ENCODE measurements around the gene RNF111.
"Not testable (repeated sequence)": the region's sequence is repeated elsewhere in the genome, so short reads cannot be mapped to it uniquely, and the experiment has no call there.

RNF111 gene

GRCh38 chr15:59063042-59063441, 75.6 kb downstream of the RNF111 start:
- no peak for DNase-seq

DNA sequence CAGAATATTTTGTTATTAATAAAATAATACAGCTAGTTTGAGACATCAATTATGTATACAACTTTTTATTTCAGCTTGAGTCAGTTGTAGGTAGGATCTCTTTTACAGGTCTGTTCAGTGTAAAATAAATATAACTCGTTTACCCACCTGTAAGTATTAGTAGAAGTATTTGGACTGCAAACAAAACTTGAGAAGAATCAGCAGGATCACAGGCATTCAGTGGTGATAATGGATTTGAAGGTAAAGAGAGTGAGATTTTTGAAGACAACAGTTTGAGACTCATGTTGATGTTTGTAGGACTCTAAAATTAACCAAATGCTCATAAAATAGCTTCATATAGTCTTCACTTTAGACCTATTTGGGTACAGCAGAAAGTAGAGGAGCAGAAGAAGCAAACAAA, 82.0 kb downstream of the RNF111 start:
- DNase-seq: no peak

GRCh38 chr15:59074607-59075006, 87.1 kb downstream of the RNF111 start:
- DNase-seq: no peak

GRCh38 chr15:59087731-59088130, 100.3 kb downstream of the RNF111 start:
- DNase-seq: no peak

GRCh38 chr15:59094077-59094476, 106.6 kb downstream of the RNF111 start:
- no peak for DNase-seq

- no peak for DNase-seq
Measured at GRCh38 chr15:59096429-59096828, 109.0 kb downstream of the RNF111 start.

- no peak for DNase-seq
Measured at GRCh38 chr15:59099162-59099685, 111.8 kb downstream of the RNF111 start.

GRCh38 chr15:59104602-59104911, 117.1 kb downstream of the RNF111 start:
- DNase-seq: no peak

DNA sequence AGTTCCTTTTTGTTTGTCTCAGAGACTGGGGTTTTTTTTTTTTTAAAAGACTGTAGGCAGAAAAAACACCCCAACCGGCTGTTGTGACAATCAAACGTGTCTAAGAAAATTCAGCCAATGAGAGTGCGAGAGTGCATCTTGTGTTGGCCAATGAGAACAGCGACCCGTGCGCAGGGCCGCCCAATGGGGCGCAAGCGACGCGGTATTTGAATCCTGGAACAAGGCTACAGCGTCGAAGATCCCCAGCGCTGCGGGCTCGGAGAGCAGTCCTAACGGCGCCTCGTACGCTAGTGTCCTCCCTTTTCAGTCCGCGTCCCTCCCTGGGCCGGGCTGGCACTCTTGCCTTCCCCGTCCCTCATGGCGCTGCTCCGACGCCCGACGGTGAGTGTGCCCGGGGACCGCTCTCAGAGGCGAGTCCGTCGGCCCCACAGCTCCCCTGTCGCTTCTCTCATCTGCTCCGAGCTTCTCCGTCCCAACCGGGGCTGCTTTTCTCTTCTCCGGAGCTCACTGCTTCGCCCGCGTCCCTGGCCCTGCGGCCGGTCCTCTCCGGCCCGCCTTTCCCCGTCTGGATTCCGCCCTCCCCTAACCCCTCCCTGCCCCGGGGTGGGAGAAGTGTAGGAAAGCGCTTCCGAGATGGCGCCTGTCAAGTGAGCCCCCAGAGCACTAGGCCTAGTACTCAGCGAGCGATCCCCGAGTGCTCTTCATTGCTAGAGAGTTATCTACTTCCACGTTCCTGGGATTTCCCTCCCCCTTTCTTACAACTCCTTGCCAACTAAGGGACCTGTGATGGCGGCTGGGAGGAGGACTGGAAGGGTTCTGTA, 117.7 kb downstream of the RNF111 start, which contains the start of gene CCNB2:
CCNB2 (plus strand) TSS at position 235 of the 821 bp plus-strand sequence; CDS start at position 358, 123 bp downstream.
- DNase-seq: peak; percentile 44

DNA sequence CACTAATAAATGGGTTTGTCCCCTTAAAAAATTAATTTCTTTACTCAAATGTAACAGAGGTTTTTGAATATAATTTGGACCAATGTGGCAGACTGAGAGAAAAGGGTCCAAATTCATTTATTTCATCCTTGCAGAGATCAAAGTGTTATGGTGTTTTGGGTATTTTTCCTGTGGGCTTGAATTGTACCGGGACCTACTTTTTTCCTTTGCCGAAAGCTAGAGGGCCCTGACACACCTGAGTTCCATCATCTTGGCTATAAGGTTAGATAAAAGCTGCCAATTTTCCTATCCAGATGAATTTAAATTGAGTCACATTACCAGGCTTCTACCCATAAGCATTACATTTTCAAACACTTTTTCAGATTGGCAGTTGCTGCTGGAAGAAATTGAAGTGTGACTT, 118.4 kb downstream of the RNF111 start:
- DNase-seq: no peak

GRCh38 chr15:59111251-59111650, 123.8 kb downstream of the RNF111 start:
- no peak for DNase-seq

DNA sequence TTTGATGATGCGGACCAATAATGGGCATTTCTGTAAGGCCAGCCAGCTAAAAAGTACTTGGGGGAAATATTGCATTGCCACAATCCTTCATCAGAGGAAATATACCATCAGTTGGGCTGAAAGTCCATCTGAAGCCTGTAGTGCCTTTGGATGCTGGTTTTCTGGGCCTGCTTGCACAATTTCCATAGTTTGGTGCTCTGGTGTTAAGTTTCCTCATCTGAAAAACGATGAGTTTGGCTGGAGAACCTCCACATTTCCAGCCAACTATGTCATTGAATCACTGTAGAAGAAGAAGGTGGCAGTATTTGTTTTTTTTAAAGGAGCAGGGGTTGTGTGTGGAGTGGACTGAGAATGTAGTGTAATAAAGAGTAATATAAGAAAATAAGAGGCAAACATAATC, 127.6 kb downstream of the RNF111 start:
- no peak for DNase-seq

DNA sequence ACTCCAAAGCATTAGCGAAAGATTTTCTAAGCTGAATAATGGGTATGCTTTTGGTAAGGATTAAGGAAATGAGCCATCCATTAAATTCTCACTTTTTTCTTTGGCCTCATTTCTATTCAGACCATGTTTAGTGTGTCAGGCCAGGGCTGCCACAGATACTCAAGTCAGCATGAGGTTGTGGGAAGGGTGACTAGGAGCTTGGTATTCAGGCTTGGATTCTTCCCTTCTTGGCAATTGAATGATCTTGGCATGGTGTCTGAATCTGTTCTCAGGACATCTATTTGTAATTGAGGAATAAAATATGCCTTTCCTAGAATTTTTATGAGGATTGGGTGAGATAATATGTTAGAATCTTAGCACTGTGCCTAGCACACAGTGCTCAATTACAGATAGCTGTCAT, 128.7 kb downstream of the RNF111 start:
- DNase-seq: no peak

DNA sequence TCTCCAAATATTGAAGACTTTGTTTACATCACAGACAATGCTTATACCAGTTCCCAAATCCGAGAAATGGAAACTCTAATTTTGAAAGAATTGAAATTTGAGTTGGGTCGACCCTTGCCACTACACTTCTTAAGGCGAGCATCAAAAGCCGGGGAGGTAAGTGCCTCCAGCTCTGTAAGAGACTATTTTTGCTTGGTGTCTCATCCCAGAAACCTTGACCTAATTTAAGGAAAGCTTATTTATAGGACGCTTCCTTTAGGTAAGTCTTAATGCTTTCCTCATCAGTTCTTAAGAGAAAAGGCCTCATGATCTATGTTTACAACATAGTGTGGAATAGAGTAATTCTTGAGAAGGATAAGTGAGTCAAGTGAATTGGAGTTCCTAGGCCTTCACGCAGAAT, 129.3 kb downstream of the RNF111 start:
- no peak for DNase-seq

- DNase-seq: no peak
Measured at GRCh38 chr15:59119625-59120024, 132.2 kb downstream of the RNF111 start.

GRCh38 chr15:59120937-59121336, 133.5 kb downstream of the RNF111 start:
- DNase-seq: no peak

GRCh38 chr15:59124261-59124660, 136.8 kb downstream of the RNF111 start:
- DNase-seq: no peak

DNA sequence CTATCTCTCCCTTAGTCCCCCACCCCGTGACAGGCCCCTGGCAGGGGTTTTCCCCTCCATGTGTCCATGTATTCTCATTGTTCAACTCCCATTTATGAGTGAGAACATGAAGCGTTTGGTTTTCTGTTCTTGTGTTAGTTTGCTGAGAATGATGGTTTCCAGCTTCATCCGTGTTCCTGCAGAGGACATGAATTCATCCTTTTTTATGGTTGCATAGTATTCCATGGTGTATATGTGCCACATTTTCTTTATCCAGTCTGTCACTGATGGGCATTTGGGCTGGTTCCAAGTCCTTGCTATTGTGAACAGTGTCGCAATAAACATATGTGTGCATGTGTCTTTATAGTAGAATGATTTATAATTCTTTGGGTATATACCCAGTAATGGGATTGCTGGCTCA, 138.2 kb downstream of the RNF111 start:
- DNase-seq: not testable (repeated sequence)

GRCh38 chr15:59127255-59127654, 139.8 kb downstream of the RNF111 start:
- not testable (repeated sequence) for DNase-seq

- DNase-seq: no peak
Measured at GRCh38 chr15:59131456-59131855, 144.0 kb downstream of the RNF111 start.

DNA sequence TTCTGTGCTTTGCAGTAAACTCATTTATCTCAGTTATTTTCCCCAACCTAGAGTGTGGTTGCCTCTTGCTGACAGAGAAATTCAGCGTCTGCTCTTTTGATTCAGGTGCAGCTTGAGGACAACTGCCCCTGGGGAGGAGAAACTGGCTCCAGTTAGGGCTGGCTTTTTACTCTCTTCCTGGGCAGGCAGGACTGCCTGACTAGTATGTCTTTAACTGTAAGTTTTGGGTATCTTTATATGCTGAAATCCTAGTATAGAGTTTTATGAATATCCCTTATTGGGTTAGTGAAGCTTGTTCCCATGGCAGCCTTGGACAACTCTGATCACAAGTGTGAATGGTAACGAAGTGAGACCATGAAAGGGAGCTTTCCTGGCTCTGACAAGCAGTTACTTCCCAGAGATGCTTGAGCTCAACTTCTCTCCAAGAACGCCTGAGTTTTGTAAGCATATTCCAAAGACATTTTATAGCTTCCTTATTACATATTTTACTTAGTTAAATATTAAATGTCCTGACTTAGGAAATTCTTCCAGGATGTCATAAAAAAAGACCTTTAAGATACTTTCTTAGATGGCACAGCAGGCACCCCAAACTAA, 144.6 kb downstream of the RNF111 start:
- DNase-seq: no peak

- DNase-seq: no peak
Measured at GRCh38 chr15:59133929-59134427, 146.5 kb downstream of the RNF111 start.

DNA sequence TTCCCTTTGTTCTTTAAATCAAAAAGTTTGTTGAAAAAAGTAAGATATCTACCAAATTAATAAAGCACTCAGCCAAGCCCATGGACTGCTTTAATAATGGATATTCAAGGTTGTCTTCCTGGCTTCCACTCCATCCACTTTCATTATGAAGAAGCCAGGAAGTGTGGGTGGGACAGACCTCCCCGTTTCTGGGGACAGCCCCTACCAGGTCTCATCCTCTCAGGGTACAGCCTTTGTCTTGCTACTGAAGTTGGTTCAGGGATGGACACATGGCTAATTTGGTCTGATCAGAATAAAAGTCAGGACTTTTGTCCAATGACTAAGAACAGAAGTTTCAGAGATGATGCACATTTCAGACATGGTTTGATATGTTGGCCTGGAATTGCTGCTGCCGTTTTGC, 150.1 kb downstream of the RNF111 start:
- DNase-seq: no peak

GRCh38 chr15:59138243-59138642, 150.8 kb downstream of the RNF111 start:
- no peak for DNase-seq

Measured in NCI-H187 treated with DMSO at 0.1 percent for 48 hours (cell line).